ENCODE results near the gene CCR7.
"Not testable (repeated sequence)": the region's sequence is repeated elsewhere in the genome, so short reads cannot be mapped to it uniquely, and the experiment has no call there.

The CCR7 gene

GRCh38 chr17:40597556-40598300 is 32.5 kb upstream of the CCR7 start:
- H3K36me3 ChIP-seq (ENCODE audit: control insufficient read depth in 5 of 5, insufficient read depth in 5 of 5, low read length in 5 of 5) = no peaks in the 10 kb centered on the region
- peak overlapping the region; percentile 97 for H3K27ac ChIP-seq (ENCODE audit: low read depth, low read length)
- H3K4me1 ChIP-seq (ENCODE audit: control insufficient read depth in 5 of 5, insufficient read depth in 5 of 5, low read length in 5 of 5) = peaks cover 2 to 36% (median 19%) of the 10 kb centered on the region in 5 donors
- H3K9me3 ChIP-seq (ENCODE audit: control insufficient read depth in 5 of 5, low read length in 5 of 5) = no peaks in the 10 kb centered on the region
- no peak overlapping the region for H3K4me3 ChIP-seq (ENCODE audit: low read depth in 1 of 5, low read length in 5 of 5)
- H3K27me3 ChIP-seq (ENCODE audit: control insufficient read depth in 5 of 5, insufficient read depth in 4 of 5, low read length in 5 of 5) = no peaks in the 10 kb centered on the region
- peak overlapping the region in 4 of 5 donors; percentile 22 to 69 (median 42) for H3K9ac ChIP-seq (ENCODE audit: low read length in 5 of 5)

GRCh38 chr17:40597156-40597555 is 31.9 kb upstream of the CCR7 start:
- H3K27me3 ChIP-seq (ENCODE audit: control insufficient read depth in 5 of 5, insufficient read depth in 4 of 5, low read length in 5 of 5) = no peaks in the 10 kb centered on the region
- H3K27ac ChIP-seq (ENCODE audit: low read depth, low read length) = peak overlapping the region; percentile 97
- peaks cover 2 to 36% (median 19%) of the 10 kb centered on the region in 5 donors for H3K4me1 ChIP-seq (ENCODE audit: control insufficient read depth in 5 of 5, insufficient read depth in 5 of 5, low read length in 5 of 5)
- H3K9ac ChIP-seq (ENCODE audit: low read length in 5 of 5) = no peak overlapping the region
- no peak overlapping the region for H3K4me3 ChIP-seq (ENCODE audit: low read depth in 1 of 5, low read length in 5 of 5)
- H3K36me3 ChIP-seq (ENCODE audit: control insufficient read depth in 5 of 5, insufficient read depth in 5 of 5, low read length in 5 of 5) = no peaks in the 10 kb centered on the region
- H3K9me3 ChIP-seq (ENCODE audit: control insufficient read depth in 5 of 5, low read length in 5 of 5) = no peaks in the 10 kb centered on the region

GRCh38 chr17:40596261-40596919 is 31.1 kb upstream of the CCR7 start:
- no peaks in the 10 kb centered on the region for H3K9me3 ChIP-seq (ENCODE audit: control insufficient read depth in 5 of 5, low read length in 5 of 5)
- H3K27ac ChIP-seq (ENCODE audit: low read depth, low read length) = peak overlapping the region; percentile 11
- H3K9ac ChIP-seq (ENCODE audit: low read length in 5 of 5) = no peak overlapping the region
- no peaks in the 10 kb centered on the region for H3K27me3 ChIP-seq (ENCODE audit: control insufficient read depth in 5 of 5, insufficient read depth in 4 of 5, low read length in 5 of 5)
- H3K36me3 ChIP-seq (ENCODE audit: control insufficient read depth in 5 of 5, insufficient read depth in 5 of 5, low read length in 5 of 5) = no peaks in the 10 kb centered on the region
- H3K4me3 ChIP-seq (ENCODE audit: low read depth in 1 of 5, low read length in 5 of 5) = no peak overlapping the region
- peaks cover 2 to 33% (median 19%) of the 10 kb centered on the region in 5 donors for H3K4me1 ChIP-seq (ENCODE audit: control insufficient read depth in 5 of 5, insufficient read depth in 5 of 5, low read length in 5 of 5)

GRCh38 chr17:40590742-40591141 is 25.5 kb upstream of the CCR7 start:
- no peak overlapping the region for H3K4me3 ChIP-seq (ENCODE audit: low read depth in 1 of 5, low read length in 5 of 5)

GRCh38 chr17:40588552-40588951 is 23.3 kb upstream of the CCR7 start:
- Histone ChIP-seq H3K9ac (ENCODE audit: low read length in 5 of 5) (no peak overlapping the region), H3K4me1 (ENCODE audit: control insufficient read depth in 5 of 5, insufficient read depth in 5 of 5, low read length in 5 of 5) (peaks cover 0 to 6% (median 0%) of the 10 kb centered on the region in 5 donors), H3K27me3 (ENCODE audit: control insufficient read depth in 5 of 5, insufficient read depth in 4 of 5, low read length in 5 of 5) (no peaks in the 10 kb centered on the region), H3K36me3 (ENCODE audit: control insufficient read depth in 5 of 5, insufficient read depth in 5 of 5, low read length in 5 of 5) (no peaks in the 10 kb centered on the region), H3K27ac (ENCODE audit: low read depth, low read length) (no peak overlapping the region), H3K9me3 (ENCODE audit: control insufficient read depth in 5 of 5, low read length in 5 of 5) (peaks cover 0 to 7% (median 0%) of the 10 kb centered on the region in 5 donors), H3K4me3 (ENCODE audit: low read depth in 1 of 5, low read length in 5 of 5) (no peak overlapping the region)

More at GRCh38 chr17:40590742-40591141, 25.5 kb upstream of the CCR7 start:
- H3K4me1 ChIP-seq (ENCODE audit: control insufficient read depth in 5 of 5, insufficient read depth in 5 of 5, low read length in 5 of 5) = peaks cover 0 to 6% (median under 1%) of the 10 kb centered on the region in 5 donors
- no peak overlapping the region for H3K9ac ChIP-seq (ENCODE audit: low read length in 5 of 5)
- H3K27me3 ChIP-seq (ENCODE audit: control insufficient read depth in 5 of 5, insufficient read depth in 4 of 5, low read length in 5 of 5) = no peaks in the 10 kb centered on the region
- no peaks in the 10 kb centered on the region for H3K9me3 ChIP-seq (ENCODE audit: control insufficient read depth in 5 of 5, low read length in 5 of 5)
- H3K36me3 ChIP-seq (ENCODE audit: control insufficient read depth in 5 of 5, insufficient read depth in 5 of 5, low read length in 5 of 5) = no peaks in the 10 kb centered on the region
- no peak overlapping the region for H3K27ac ChIP-seq (ENCODE audit: low read depth, low read length)

GRCh38 chr17:40586264-40586663 is 21.0 kb upstream of the CCR7 start:
- not testable (repeated sequence) for H3K36me3 ChIP-seq (ENCODE audit: control insufficient read depth in 5 of 5, insufficient read depth in 5 of 5, low read length in 5 of 5); H3K9ac ChIP-seq (ENCODE audit: low read length in 5 of 5); H3K27ac ChIP-seq (ENCODE audit: low read depth, low read length); H3K4me3 ChIP-seq (ENCODE audit: low read depth in 1 of 5, low read length in 5 of 5); H3K27me3 ChIP-seq (ENCODE audit: control insufficient read depth in 5 of 5, insufficient read depth in 4 of 5, low read length in 5 of 5); H3K9me3 ChIP-seq (ENCODE audit: control insufficient read depth in 5 of 5, low read length in 5 of 5)
- H3K4me1 ChIP-seq (ENCODE audit: control insufficient read depth in 5 of 5, insufficient read depth in 5 of 5, low read length in 5 of 5) = peaks cover 0 to 23% (median 12%) of the 10 kb centered on the region in 5 donors

GRCh38 chr17:40584950-40585349 is 19.7 kb upstream of the CCR7 start:
- not testable (repeated sequence) for H3K9ac ChIP-seq (ENCODE audit: low read length in 5 of 5); H3K4me3 ChIP-seq (ENCODE audit: low read depth in 1 of 5, low read length in 5 of 5); H3K27ac ChIP-seq (ENCODE audit: low read depth, low read length); H3K27me3 ChIP-seq (ENCODE audit: control insufficient read depth in 5 of 5, insufficient read depth in 4 of 5, low read length in 5 of 5); H3K36me3 ChIP-seq (ENCODE audit: control insufficient read depth in 5 of 5, insufficient read depth in 5 of 5, low read length in 5 of 5); H3K9me3 ChIP-seq (ENCODE audit: control insufficient read depth in 5 of 5, low read length in 5 of 5)
- peaks cover 0 to 28% (median 12%) of the 10 kb centered on the region in 5 donors for H3K4me1 ChIP-seq (ENCODE audit: control insufficient read depth in 5 of 5, insufficient read depth in 5 of 5, low read length in 5 of 5)

- Histone ChIP-seq H3K4me3 (ENCODE audit: low read depth in 1 of 5, low read length in 5 of 5) (peak overlapping the region in 1 of 5 donors; percentile 28), H3K9me3 (ENCODE audit: control insufficient read depth in 5 of 5, low read length in 5 of 5) (peaks cover 0 to 7% (median 0%) of the 10 kb centered on the region in 5 donors), H3K4me1 (ENCODE audit: control insufficient read depth in 5 of 5, insufficient read depth in 5 of 5, low read length in 5 of 5) (peaks cover 0 to 22% (median 16%) of the 10 kb centered on the region in 5 donors), H3K27ac (ENCODE audit: low read depth, low read length) (no peak overlapping the region), H3K27me3 (ENCODE audit: control insufficient read depth in 5 of 5, insufficient read depth in 4 of 5, low read length in 5 of 5) (no peaks in the 10 kb centered on the region), H3K36me3 (ENCODE audit: control insufficient read depth in 5 of 5, insufficient read depth in 5 of 5, low read length in 5 of 5) (no peaks in the 10 kb centered on the region), H3K9ac (ENCODE audit: low read length in 5 of 5) (no peak overlapping the region)
Measured at GRCh38 chr17:40582328-40582901, 17.1 kb upstream of the CCR7 start.

GRCh38 chr17:40580140-40580539 is 14.9 kb upstream of the CCR7 start:
- H3K27ac ChIP-seq (ENCODE audit: low read depth, low read length) = no peak overlapping the region
- H3K4me1 ChIP-seq (ENCODE audit: control insufficient read depth in 5 of 5, insufficient read depth in 5 of 5, low read length in 5 of 5) = peaks cover 0 to 22% (median 17%) of the 10 kb centered on the region in 5 donors
- H3K9ac ChIP-seq (ENCODE audit: low read length in 5 of 5) = no peak overlapping the region
- no peaks in the 10 kb centered on the region for H3K27me3 ChIP-seq (ENCODE audit: control insufficient read depth in 5 of 5, insufficient read depth in 4 of 5, low read length in 5 of 5)
- peaks cover 0 to 7% (median under 1%) of the 10 kb centered on the region in 5 donors for H3K9me3 ChIP-seq (ENCODE audit: control insufficient read depth in 5 of 5, low read length in 5 of 5)
- H3K36me3 ChIP-seq (ENCODE audit: control insufficient read depth in 5 of 5, insufficient read depth in 5 of 5, low read length in 5 of 5) = no peaks in the 10 kb centered on the region
- no peak overlapping the region for H3K4me3 ChIP-seq (ENCODE audit: low read depth in 1 of 5, low read length in 5 of 5)

GRCh38 chr17:40579471-40579870 is 14.2 kb upstream of the CCR7 start:
- no peak overlapping the region for H3K4me3 ChIP-seq (ENCODE audit: low read depth in 1 of 5, low read length in 5 of 5)
- H3K27ac ChIP-seq (ENCODE audit: low read depth, low read length) = no peak overlapping the region
- H3K27me3 ChIP-seq (ENCODE audit: control insufficient read depth in 5 of 5, insufficient read depth in 4 of 5, low read length in 5 of 5) = no peaks in the 10 kb centered on the region
- H3K9ac ChIP-seq (ENCODE audit: low read length in 5 of 5) = no peak overlapping the region
- no peaks in the 10 kb centered on the region for H3K36me3 ChIP-seq (ENCODE audit: control insufficient read depth in 5 of 5, insufficient read depth in 5 of 5, low read length in 5 of 5)
- H3K9me3 ChIP-seq (ENCODE audit: control insufficient read depth in 5 of 5, low read length in 5 of 5) = peaks cover 0 to 5% (median under 1%) of the 10 kb centered on the region in 5 donors
- peaks cover 0 to 22% (median 17%) of the 10 kb centered on the region in 5 donors for H3K4me1 ChIP-seq (ENCODE audit: control insufficient read depth in 5 of 5, insufficient read depth in 5 of 5, low read length in 5 of 5)

Data from subcutaneous abdominal adipose tissue (tissue), 5 donors.